HUES6 (cell line): ENCODE data around the gene TCF12.

Experiments
- H3K27ac ChIP-seq: 2 replicates; pipeline ENCODE4 v1.7.0; 2013; ENCODE audit warnings: low read depth, mild to moderate bottlenecking, low read length, inconsistent platforms
- H3K27me3 ChIP-seq: 2 replicates; pipeline ENCODE4 v1.6.1; 2013; ENCODE audit warnings: low read length; ENCODE audit not compliant: control insufficient read depth, insufficient read depth
- H3K36me3 ChIP-seq: 2 replicates; pipeline ENCODE4 v1.6.1; 2013; ENCODE audit warnings: low read length; ENCODE audit not compliant: control insufficient read depth, insufficient read depth
- H3K4me1 ChIP-seq: 2 replicates; pipeline ENCODE4 v1.6.1; 2013; ENCODE audit warnings: low read length; ENCODE audit not compliant: control insufficient read depth, insufficient read depth
- H3K4me3 ChIP-seq: 2 replicates; pipeline ENCODE4 v1.5.1; 2013; ENCODE audit warnings: low read depth, low read length
- H3K9ac ChIP-seq: one replicate; pipeline ENCODE4 v1.6.1; 2013; ENCODE audit warnings: mild to moderate bottlenecking, low read length
- H3K9me3 ChIP-seq: 2 replicates; pipeline ENCODE4 v1.6.1; 2013; ENCODE audit warnings: low read depth, low read length; ENCODE audit not compliant: control insufficient read depth, insufficient read depth

The TCF12 gene

DNA sequence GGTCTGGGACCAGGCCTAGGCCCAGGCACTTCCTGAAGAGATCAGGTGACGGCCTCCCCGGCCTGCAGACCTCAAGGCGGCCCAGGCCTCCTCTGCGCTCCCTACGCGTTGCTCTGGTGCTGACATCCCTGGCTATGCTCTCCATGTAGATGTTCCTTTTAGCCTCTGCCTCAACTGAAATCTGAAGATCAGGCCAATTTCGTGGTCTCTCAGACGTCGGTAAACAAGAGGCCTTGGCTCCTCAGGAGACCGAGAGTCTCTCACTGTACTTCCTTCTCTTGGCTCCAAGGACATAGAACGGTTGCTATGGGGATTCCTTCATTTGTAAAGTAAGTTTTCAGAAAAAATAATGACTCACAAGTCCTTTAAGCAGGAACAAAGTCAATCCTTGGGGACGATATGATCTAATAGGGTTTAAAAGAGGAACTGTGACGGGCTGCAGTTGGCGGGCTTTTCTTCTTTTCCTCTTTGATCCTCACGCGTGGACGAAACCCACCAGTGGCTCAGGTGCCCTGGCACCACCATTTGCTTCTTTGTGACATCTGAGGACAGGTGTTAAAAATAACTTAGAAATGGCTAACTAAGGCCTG is 402.3 kb downstream of the TCF12 start:
- no peak overlapping the region for H3K9ac ChIP-seq

DNA sequence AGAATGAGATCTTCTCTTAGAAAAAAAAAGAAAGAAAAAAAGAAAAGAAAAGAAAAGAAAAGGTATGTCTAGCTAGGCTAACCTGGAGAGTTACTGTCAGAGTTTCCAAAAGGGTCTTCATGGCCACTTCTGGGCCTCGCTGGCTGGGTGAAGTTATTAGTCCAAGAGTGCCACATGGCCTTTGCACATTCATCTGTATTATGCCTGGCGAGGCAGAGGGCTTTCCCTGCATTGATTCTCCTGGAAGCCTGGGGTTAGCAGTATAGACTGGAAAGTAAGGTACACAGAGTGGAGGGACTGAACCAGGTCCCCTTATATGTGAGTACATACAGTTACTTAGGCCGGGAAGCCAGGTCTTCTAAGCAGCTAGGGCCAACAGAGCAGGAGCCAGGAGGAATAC is 403.0 kb downstream of the TCF12 start:
- H3K36me3 ChIP-seq, result no peaks in the 10 kb centered on the region
- H3K4me1 ChIP-seq, result peaks cover 41% of the 10 kb centered on the region
- H3K4me3 ChIP-seq, result no peak overlapping the region
- 0 out of 2 replicates have a peak, but pooled peaks cover 2% of the 10 kb centered on the region for H3K9me3 ChIP-seq
- H3K27me3 ChIP-seq, result no peaks in the 10 kb centered on the region
- H3K9ac ChIP-seq, result no peak overlapping the region
- no peak overlapping the region for H3K27ac ChIP-seq

More for the DNA sequence above, 402.3 kb downstream of the TCF12 start:
- Histone ChIP-seq H3K9me3 (0 out of 2 replicates have a peak, but pooled peaks cover 2% of the 10 kb centered on the region), H3K27me3 (no peaks in the 10 kb centered on the region), H3K4me1 (peaks cover 41% of the 10 kb centered on the region), H3K4me3 (no peak overlapping the region), H3K27ac (no peak overlapping the region), H3K36me3 (no peaks in the 10 kb centered on the region)

DNA sequence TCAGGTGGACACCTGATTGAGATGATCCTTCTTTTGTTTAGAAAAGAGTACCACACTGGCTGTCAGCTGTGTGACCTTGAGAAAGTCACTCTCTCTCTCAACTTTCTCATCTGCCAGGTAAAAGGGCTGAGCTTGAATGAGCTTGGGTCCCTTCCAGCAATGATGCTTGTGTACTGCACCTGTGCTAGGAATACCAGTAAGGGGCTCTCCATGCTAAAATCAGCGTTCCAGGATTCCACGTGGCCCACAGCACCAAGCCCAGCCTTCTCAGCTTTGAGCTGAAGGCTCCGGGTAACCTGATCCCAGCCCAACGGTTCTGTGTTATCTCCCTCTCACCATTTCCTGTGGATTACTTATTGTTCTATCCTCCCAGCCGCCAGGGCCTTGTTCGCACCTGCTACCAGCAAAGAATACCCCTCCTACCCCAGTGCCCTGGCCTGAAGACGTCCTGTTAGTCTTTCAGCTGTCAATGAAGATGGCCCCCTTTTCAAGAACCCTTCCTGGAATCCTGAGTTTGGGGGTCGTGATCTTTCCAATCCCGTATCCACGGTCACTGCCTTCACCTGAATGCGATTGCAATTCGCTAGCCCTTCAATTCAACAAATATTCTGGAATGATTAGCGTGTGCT is 403.6 kb downstream of the TCF12 start:
- H3K27ac ChIP-seq, result no peak overlapping the region
- no peaks in the 10 kb centered on the region for H3K36me3 ChIP-seq
- H3K27me3 ChIP-seq, result no peaks in the 10 kb centered on the region
- peaks cover 41% of the 10 kb centered on the region for H3K4me1 ChIP-seq
- H3K9me3 ChIP-seq, result 0 out of 2 replicates have a peak, but pooled peaks cover 2% of the 10 kb centered on the region
- no peak overlapping the region for H3K9ac ChIP-seq
- H3K4me3 ChIP-seq, result no peak overlapping the region

DNA sequence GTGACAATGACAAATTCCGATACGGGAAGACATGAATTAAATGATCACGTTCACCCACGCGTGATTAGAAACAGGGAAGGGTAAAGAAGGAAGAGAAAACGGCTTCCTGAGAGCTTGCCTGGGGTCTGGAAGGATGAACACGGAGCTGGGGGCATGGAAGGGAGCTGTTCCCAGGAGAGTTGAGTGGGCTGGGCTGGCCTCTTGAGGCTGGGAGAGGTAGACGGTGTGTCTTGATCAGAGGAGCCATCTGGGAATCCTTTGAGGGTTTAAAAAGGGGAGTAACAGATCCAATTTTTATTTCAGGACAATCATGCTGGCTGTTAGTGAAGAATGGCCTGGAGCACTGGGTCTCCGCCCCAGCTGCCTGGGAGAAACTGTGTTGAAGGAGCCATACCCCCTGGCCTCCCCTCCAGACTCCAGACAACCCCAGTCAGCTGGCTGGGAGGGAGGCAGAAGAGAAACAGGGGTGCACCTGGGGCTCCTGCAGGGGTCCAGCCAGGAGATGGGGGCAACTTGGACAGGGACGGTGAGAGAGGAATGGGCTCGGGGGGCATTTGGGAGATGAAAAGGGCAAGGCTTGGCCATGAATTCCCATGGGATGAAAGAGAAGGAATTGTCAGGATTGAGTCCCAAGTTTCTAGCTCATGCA is 404.3 kb downstream of the TCF12 start:
- no peak overlapping the region for H3K4me3 ChIP-seq

DNA sequence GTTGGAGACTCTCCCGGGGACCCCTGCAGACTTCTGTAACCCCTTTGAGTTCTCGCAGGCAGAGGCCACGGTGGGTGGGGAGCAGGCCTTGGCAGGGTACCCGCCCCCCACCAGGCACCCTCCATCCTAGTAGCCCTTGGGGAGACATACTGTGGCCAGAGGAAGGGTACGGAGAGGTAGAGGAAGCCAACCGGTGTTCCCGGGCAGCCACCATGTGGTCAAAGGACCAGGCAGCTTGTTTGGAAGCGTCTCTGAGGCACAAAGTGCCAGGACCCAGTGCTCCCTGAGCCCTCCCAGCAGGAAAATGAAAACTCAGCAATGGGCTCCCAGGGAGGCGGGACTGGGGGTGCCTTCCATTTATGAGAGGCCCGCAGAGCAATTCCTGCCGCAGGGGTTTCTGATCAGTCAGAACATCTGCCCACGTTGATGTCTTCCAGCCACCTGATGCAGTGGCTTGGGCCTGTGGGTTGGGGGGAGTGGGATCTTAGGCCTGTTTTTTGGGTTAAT is 404.9 kb downstream of the TCF12 start:
- H3K9me3 ChIP-seq, result no peaks in the 10 kb centered on the region
- no peak overlapping the region for H3K9ac ChIP-seq
- H3K27ac ChIP-seq, result no peak overlapping the region
- H3K4me1 ChIP-seq, result peaks cover 41% of the 10 kb centered on the region
- H3K4me3 ChIP-seq, result no peak overlapping the region
- no peaks in the 10 kb centered on the region for H3K27me3 ChIP-seq
- H3K36me3 ChIP-seq, result no peaks in the 10 kb centered on the region

More for the DNA sequence above, 404.3 kb downstream of the TCF12 start:
- Histone ChIP-seq H3K9ac (no peak overlapping the region), H3K4me1 (peaks cover 41% of the 10 kb centered on the region), H3K9me3 (0 out of 2 replicates have a peak, but pooled peaks cover 2% of the 10 kb centered on the region), H3K36me3 (no peaks in the 10 kb centered on the region), H3K27me3 (no peaks in the 10 kb centered on the region), H3K27ac (no peak overlapping the region)

DNA sequence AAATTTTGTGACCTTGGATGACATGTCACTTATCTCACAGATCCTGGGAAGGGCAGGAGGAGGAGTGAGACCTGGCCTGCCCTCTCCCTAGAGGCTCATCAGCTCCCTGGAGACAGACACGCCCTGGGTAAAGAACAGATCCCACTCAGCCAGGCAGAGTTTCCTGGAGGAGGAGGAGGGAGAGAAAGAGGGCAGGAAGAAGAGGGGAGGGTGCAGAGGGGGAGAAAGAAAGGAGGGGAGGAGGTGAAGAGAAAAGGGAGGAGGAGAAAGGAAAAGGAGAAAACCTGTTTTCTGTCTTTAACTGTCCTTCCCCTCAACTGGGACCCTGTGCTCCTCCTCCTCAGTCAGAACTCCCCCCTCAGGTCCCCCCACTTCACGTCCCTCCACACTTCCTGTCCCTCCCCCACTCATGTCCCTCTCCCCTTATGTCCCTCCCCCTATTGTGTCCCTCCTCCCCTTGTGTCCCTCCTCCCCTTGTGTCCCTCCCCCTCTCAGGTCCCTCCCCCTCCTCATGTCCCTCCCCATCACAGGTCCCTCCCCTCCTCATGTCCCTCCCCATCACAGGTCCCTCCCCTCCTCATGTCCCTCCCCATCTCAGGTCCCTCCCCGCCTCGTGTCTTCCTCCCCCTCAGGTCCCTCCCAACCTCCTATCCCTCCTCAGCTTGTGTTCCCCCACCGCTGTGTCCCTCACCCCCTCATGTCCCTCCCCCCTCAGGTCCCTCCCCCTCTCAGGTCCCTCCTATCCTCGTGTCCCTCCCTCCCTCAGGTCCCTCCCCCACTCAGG is 405.6 kb downstream of the TCF12 start:
- Histone ChIP-seq H3K9ac (no peak overlapping the region), H3K4me1 (peaks cover 41% of the 10 kb centered on the region), H3K27ac (no peak overlapping the region), H3K4me3 (no peak overlapping the region), H3K9me3 (no peaks in the 10 kb centered on the region), H3K27me3 (no peaks in the 10 kb centered on the region), H3K36me3 (no peaks in the 10 kb centered on the region)

DNA sequence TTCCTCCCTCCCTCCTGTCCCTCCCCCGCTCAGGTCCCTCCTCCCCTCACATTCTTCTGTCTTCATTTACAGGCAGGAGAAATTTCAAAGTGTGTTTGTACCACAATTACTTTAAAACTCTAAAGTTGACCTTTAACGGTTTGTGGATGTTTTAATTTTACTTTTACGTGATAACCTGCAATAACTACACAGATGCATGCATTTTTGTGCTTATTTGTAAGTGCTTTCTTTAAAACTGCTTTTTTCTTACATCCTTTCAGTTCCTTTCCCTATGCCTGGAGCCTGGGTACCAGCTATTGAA is 406.1 kb downstream of the TCF12 start:
- H3K9ac ChIP-seq, result no peak overlapping the region
- no peaks in the 10 kb centered on the region for H3K9me3 ChIP-seq
- no peak overlapping the region for H3K4me3 ChIP-seq
- no peak overlapping the region for H3K27ac ChIP-seq
- H3K36me3 ChIP-seq, result no peaks in the 10 kb centered on the region
- peaks cover 41% of the 10 kb centered on the region for H3K4me1 ChIP-seq
- no peaks in the 10 kb centered on the region for H3K27me3 ChIP-seq

DNA sequence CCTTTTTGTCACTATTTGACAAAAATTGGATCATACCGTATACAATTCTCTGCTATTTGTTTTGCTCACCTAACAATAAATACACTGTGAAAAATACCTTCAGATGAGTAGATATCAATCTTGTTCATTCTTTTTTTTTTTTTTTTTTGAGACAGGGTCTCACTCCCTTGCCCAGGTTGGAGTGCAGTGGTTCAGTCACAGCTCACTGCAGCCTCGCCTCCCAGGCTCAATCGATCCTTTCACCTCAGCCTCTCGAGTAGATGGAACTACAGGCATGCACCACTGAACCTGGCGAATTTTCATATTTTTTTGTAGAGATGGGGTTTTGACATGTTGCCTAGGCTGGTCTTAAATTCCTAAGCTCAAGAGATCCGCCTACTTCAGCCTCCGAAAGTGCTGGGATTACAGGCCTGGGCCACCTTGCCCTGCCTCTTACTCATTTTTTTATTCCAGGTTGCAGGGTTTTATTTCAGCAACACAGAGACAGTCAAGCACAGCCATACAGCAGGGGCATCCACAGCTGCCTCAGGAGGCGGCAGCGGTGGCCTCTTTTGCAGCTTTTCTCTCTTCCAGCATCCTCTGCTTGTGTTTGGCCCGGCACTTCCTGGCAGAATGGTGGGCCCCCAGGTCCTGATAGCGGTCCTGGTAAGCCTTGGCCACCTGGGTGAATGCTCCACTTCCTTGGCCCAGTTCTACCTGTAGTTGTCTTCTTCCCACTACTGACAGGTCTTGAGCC is 406.7 kb downstream of the TCF12 start:
- H3K9me3 ChIP-seq, result no peaks in the 10 kb centered on the region

DNA sequence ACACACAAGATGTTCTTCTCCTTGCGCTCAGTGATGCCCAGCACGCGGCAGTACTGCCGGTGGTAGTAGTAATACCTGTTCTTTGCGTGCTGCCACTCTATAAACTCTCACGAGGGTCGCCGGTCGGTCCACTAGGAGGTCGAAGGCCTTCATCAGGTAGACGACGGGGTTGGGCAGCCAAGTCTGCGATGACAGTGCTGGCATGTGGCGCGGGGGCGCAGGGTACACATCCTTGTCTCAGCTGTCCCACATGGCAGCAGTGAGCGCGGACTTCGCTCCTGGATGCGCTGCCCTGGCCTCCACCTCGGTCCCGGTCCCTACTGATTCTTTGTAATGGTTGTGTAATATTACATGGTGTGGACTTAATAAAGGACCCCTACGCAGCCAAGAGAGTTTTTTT is 407.8 kb downstream of the TCF12 start:
- no peaks in the 10 kb centered on the region for H3K36me3 ChIP-seq
- no peak overlapping the region for H3K27ac ChIP-seq
- H3K4me1 ChIP-seq, result peaks cover 31% of the 10 kb centered on the region
- no peaks in the 10 kb centered on the region for H3K9me3 ChIP-seq
- no peaks in the 10 kb centered on the region for H3K27me3 ChIP-seq
- H3K9ac ChIP-seq, result no peak overlapping the region
- no peak overlapping the region for H3K4me3 ChIP-seq

More for the DNA sequence above, 406.7 kb downstream of the TCF12 start:
- Histone ChIP-seq H3K36me3 (no peaks in the 10 kb centered on the region), H3K4me3 (no peak overlapping the region), H3K27ac (no peak overlapping the region), H3K4me1 (peaks cover 40% of the 10 kb centered on the region), H3K9ac (no peak overlapping the region), H3K27me3 (no peaks in the 10 kb centered on the region)

DNA sequence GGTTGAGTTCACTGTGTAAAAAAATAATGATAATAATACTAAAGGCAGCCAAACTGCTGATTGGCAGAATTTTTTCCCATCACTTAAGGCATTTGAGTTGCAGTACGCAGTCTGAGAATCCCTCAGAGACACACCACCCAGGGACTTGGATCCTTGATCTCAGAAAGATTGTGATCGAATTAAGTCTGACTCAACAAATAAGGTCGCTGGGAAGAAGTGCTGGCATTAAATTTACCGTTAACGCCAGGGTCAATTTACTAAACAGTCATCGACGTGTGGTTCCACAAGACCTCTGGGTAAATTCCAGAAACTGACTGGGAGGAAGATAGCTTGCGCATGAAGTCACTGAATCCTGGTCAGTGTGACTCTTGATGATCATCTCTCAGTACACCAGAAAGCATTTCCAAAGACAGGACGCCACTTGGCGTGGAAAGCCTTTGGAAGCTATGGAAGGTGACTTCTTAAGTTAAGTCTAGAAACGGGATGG is 409.6 kb downstream of the TCF12 start:
- Histone ChIP-seq H3K27me3 (no peaks in the 10 kb centered on the region), H3K4me3 (no peak overlapping the region), H3K36me3 (no peaks in the 10 kb centered on the region), H3K27ac (no peak overlapping the region), H3K9me3 (no peaks in the 10 kb centered on the region), H3K9ac (no peak overlapping the region), H3K4me1 (peaks cover 22% of the 10 kb centered on the region; the same call in 1 of the 2 replicates)
